Activated naive CD8-positive, alpha-beta T cell (primary cell): ENCODE results near the gene FRMD1.

Source experiments
- H3K27ac Mint-ChIP-seq: one replicate; pipeline ENCODE4 v1.8.0; 2021; ENCODE audit warnings: mixed read lengths
- H3K27me3 Mint-ChIP-seq: one replicate; pipeline ENCODE4 v1.8.0; 2021; ENCODE audit warnings: mixed read lengths
- H3K36me3 Mint-ChIP-seq: one replicate; pipeline ENCODE4 v1.8.0; 2021; ENCODE audit warnings: mixed read lengths
- H3K4me1 Mint-ChIP-seq: one replicate; pipeline ENCODE4 v1.8.0; 2021; ENCODE audit warnings: low read depth, mixed read lengths
- H3K4me3 Mint-ChIP-seq: one replicate; pipeline ENCODE4 v1.8.0; 2021; ENCODE audit warnings: mild to moderate bottlenecking, mixed read lengths
- H3K9me3 Mint-ChIP-seq: one replicate; pipeline ENCODE4 v1.8.0; 2021; ENCODE audit warnings: low read depth, mixed read lengths

The FRMD1 gene

GRCh38 chr6:168062346-168063289 lies 16.4 kb downstream of the FRMD1 start:
- H3K4me1 Mint-ChIP-seq: no peaks in the 10 kb centered on the region
- no peak overlapping the region for H3K4me3 Mint-ChIP-seq
- H3K9me3 Mint-ChIP-seq: no peaks in the 10 kb centered on the region
- H3K27ac Mint-ChIP-seq: no peak overlapping the region
- no peaks in the 10 kb centered on the region for H3K36me3 Mint-ChIP-seq
- no peaks in the 10 kb centered on the region for H3K27me3 Mint-ChIP-seq

- H3K9me3 Mint-ChIP-seq: no peaks in the 10 kb centered on the region
- no peaks in the 10 kb centered on the region for H3K27me3 Mint-ChIP-seq
- no peaks in the 10 kb centered on the region for H3K4me1 Mint-ChIP-seq
- H3K27ac Mint-ChIP-seq: no peak overlapping the region
- H3K36me3 Mint-ChIP-seq: no peaks in the 10 kb centered on the region
- no peak overlapping the region for H3K4me3 Mint-ChIP-seq
Observed at GRCh38 chr6:168061269-168062210, 17.5 kb downstream of the FRMD1 start.

DNA sequence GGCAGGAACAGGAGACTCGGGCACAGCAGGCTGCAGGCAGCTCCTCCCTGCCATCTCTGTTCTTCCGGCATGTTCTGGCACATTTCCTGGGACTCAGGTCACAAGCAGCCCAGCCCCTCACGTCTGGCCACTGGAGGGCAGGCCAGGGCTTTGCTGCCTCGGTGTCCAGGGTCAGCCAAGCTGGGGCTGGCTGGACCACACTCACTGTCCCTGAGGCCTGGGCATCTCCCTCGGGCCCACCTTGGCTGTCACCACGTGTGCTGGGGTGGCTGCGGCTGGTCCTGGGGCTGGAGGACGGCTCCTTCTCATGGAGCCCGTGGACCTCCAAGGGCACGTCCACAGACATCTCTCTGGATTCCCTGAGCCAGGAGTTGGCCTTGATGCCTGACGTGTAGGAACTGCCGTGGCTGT lies 18.5 kb downstream of the FRMD1 start:
- Mint-ChIP-seq H3K4me3 (no peak overlapping the region), H3K27ac (no peak overlapping the region), H3K4me1 (no peaks in the 10 kb centered on the region), H3K27me3 (no peaks in the 10 kb centered on the region), H3K9me3 (no peaks in the 10 kb centered on the region), H3K36me3 (no peaks in the 10 kb centered on the region)

DNA sequence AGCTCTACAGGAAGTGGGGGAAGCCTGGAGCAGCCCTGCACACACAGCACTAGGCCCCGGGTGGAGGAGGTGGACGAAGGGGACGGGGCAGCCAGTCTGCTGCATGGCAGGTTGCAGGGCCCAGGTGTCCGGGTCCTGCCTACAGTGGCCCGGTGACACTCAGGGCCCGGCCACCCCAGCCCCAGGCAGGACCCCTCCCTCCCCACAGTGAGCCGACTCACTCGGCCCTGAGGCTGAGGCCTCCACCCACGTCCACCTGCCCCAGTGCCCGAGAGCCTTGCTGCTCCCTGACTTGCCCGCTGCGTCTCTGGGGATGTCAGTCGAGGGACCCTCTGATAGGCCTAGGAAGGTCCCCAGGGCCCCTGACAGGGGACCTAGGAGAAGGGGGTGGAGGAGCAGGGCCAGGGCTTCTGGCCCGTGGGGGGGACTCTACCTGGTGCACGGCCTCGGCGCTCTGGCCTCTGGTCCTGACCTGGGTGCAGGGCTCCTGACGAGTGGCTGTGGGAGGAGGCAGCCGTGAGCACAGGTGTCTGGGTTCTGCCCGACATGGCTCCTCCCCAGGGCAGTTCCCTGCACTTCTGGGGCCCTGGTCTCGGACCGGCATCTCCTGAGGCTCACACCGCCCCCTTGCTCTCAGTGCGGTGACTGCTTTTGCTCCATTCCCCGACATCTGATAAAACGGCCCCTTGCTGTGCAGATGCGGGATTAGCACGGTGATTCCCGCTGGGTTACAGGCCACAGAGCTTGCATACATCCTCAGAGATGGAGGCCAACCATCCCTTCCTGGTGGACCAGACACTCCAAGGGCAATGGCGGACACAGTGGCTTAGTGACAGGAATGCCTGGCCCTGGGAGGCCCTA lies 20.1 kb downstream of the FRMD1 start:
- Mint-ChIP-seq H3K27ac (no peak overlapping the region), H3K36me3 (no peaks in the 10 kb centered on the region), H3K9me3 (no peaks in the 10 kb centered on the region), H3K4me1 (no peaks in the 10 kb centered on the region), H3K4me3 (no peak overlapping the region), H3K27me3 (no peaks in the 10 kb centered on the region)

DNA sequence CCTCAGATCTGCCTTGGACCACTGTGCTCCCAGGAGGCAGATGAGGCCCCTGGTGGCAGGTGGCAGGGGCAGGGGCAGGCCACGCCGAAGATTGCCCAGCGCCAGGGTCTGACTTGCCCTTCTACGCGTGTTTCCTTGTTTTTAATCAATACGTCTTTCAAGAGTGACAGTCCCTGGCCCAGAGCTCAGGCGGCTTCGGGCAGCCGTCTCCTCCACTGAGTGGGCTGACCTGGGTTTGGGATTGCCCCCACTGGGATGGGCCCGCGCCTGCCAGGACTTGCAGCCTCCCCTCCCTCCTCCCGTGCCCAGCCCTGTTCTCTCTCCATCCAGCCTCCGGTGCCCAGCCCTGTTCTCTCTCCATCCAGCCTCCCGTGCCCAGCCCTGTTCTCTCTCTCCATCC lies 21.2 kb downstream of the FRMD1 start:
- Mint-ChIP-seq H3K4me1 (no peaks in the 10 kb centered on the region), H3K4me3 (no peak overlapping the region)

DNA sequence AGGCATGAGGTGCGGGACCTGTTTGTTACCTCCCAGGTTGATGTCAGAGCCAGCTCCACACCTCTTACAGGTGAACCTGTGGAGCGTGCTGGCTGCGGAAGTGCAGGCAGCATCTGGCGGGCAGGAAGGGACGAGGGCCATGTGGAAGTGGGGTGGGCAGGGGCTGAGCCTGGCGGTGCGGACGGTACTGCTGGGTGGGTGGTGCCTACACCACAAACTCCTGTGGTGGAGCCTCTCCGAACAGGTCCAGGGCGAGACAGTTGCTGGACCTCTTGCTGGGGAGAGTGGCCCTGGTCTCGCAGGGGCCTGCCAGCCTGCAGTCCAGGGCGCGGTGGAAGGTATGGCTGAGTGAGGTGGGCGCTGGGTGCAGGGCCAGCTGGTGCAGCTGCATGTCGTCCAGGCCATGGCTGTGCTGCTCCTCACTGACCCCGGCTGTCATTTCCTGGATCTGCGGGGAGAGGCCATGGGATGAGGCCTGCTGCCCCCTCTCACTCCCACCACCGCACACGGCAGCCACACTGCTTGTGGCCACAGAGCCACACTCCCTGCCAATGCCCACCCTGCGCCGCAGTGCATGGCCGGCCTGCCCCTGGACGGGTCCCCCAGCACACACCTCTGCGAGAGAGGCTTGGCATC lies 22.0 kb downstream of the FRMD1 start:
- Mint-ChIP-seq H3K9me3 (no peaks in the 10 kb centered on the region), H3K4me3 (no peak overlapping the region), H3K36me3 (no peaks in the 10 kb centered on the region), H3K27ac (no peak overlapping the region), H3K4me1 (no peaks in the 10 kb centered on the region), H3K27me3 (no peaks in the 10 kb centered on the region)

More for the DNA sequence above, 21.2 kb downstream of the FRMD1 start:
- H3K27ac Mint-ChIP-seq: no peak overlapping the region
- H3K27me3 Mint-ChIP-seq: no peaks in the 10 kb centered on the region
- H3K9me3 Mint-ChIP-seq: no peaks in the 10 kb centered on the region
- no peaks in the 10 kb centered on the region for H3K36me3 Mint-ChIP-seq

- H3K4me3 Mint-ChIP-seq: no peak overlapping the region
- H3K9me3 Mint-ChIP-seq: no peaks in the 10 kb centered on the region
- H3K4me1 Mint-ChIP-seq: no peaks in the 10 kb centered on the region
- H3K36me3 Mint-ChIP-seq: no peaks in the 10 kb centered on the region
- no peak overlapping the region for H3K27ac Mint-ChIP-seq
- H3K27me3 Mint-ChIP-seq: no peaks in the 10 kb centered on the region
Observed at GRCh38 chr6:168055696-168056489, 23.1 kb downstream of the FRMD1 start.

GRCh38 chr6:168054765-168055560 lies 24.0 kb downstream of the FRMD1 start:
- H3K4me1 Mint-ChIP-seq: no peaks in the 10 kb centered on the region
- H3K36me3 Mint-ChIP-seq: no peaks in the 10 kb centered on the region
- no peak overlapping the region for H3K27ac Mint-ChIP-seq
- no peak overlapping the region for H3K4me3 Mint-ChIP-seq
- H3K27me3 Mint-ChIP-seq: no peaks in the 10 kb centered on the region
- H3K9me3 Mint-ChIP-seq: no peaks in the 10 kb centered on the region

- no peaks in the 10 kb centered on the region for H3K27me3 Mint-ChIP-seq
- no peak overlapping the region for H3K27ac Mint-ChIP-seq
- no peaks in the 10 kb centered on the region for H3K9me3 Mint-ChIP-seq
- no peak overlapping the region for H3K4me3 Mint-ChIP-seq
- H3K4me1 Mint-ChIP-seq: no peaks in the 10 kb centered on the region
- H3K36me3 Mint-ChIP-seq: no peaks in the 10 kb centered on the region
Observed at GRCh38 chr6:168053957-168054471, 25.0 kb downstream of the FRMD1 start.

GRCh38 chr6:168053086-168053956 lies 25.7 kb downstream of the FRMD1 start:
- no peak overlapping the region for H3K4me3 Mint-ChIP-seq
- H3K9me3 Mint-ChIP-seq: no peaks in the 10 kb centered on the region
- H3K27ac Mint-ChIP-seq: no peak overlapping the region
- no peaks in the 10 kb centered on the region for H3K36me3 Mint-ChIP-seq
- H3K4me1 Mint-ChIP-seq: no peaks in the 10 kb centered on the region
- H3K27me3 Mint-ChIP-seq: no peaks in the 10 kb centered on the region

DNA sequence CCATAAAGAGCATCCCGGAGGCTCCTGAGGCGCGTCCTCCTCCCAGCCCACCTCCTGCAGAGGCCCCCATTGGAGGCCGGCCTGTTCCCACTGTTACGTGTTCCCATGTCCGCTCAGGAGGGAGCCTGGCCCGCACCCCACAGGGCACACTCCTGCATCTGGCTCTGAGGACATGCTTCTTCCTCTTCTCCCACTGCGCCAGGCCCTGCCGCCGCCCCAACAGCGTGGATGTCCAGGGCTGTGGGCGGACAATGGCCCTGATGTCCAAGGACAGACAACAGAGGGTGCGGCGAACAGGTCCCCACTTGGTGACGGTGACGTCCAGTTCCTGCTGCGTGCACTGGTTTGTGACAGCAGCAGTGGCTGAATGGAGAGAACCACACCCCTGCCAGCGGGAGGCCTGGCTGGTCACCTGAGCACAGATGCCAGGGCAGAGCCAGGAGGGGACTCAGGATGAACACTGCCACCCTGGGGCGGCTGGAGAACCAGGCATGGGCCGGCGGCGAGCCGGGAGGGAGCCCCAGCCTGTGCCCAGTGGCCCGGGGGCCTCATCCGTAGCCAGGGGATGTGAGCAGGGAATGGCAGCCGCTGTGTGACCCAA lies 26.6 kb downstream of the FRMD1 start:
- Mint-ChIP-seq H3K4me3 (no peak overlapping the region), H3K27ac (no peak overlapping the region), H3K27me3 (no peaks in the 10 kb centered on the region), H3K36me3 (no peaks in the 10 kb centered on the region), H3K4me1 (no peaks in the 10 kb centered on the region), H3K9me3 (no peaks in the 10 kb centered on the region)

GRCh38 chr6:168051648-168052047 lies 27.4 kb downstream of the FRMD1 start:
- Mint-ChIP-seq H3K27ac (no peak overlapping the region), H3K9me3 (no peaks in the 10 kb centered on the region), H3K36me3 (no peaks in the 10 kb centered on the region), H3K4me3 (no peak overlapping the region), H3K4me1 (no peaks in the 10 kb centered on the region), H3K27me3 (no peaks in the 10 kb centered on the region)
